Neural cell (in vitro differentiated cells): ENCODE measurements around the gene LGALS8.

ENCODE experiments used
- CTCF ChIP-seq: fragments of 450-650 bp; IDR thresholded peaks from 2 replicates; pipeline ENCODE4 v1.5.1; 2014; ENCODE audit warnings: antibody characterized with exemption, mild to moderate bottlenecking, moderate library complexity; ENCODE audit not compliant: poor library complexity, severe bottlenecking
- EP300 ChIP-seq: fragments of 450-650 bp; conservative IDR thresholded peaks from 2 replicates; pipeline ENCODE4 v1.6.1; 2014; ENCODE audit warnings: antibody characterized with exemption, mild to moderate bottlenecking, moderate library complexity; ENCODE audit not compliant: poor library complexity, severe bottlenecking
- POLR2AphosphoS5 ChIP-seq: IDR thresholded peaks from 2 replicates; pipeline ENCODE4 v1.6.1; 2012
- RAD21 ChIP-seq: fragments of 450-650 bp; conservative IDR thresholded peaks from 2 replicates; pipeline ENCODE4 v1.6.1; 2014; ENCODE audit warnings: antibody characterized with exemption, mild to moderate bottlenecking, moderate library complexity

GRCh38 chr1:236495467-236496112 lies 28.2 kb upstream of the LGALS8 start:
- no peak for TF ChIP-seq CTCF
- TF ChIP-seq EP300, result no peak
- TF ChIP-seq POLR2AphosphoS5, result no peak
- TF ChIP-seq RAD21, result no peak
